Thoracic aorta endothelial cell (primary cell): ENCODE results near the gene KRTAP4-16. TPM values are rescaled to one million over a fixed set of nuclear protein-coding genes. Genes with fewer than 3 reads are reported as not detected.

ENCODE experiments used
- total RNA-seq: library from RNA; depleted of rRNA; stranded (reverse); fragments of >200 nt; gene quantifications from 2 replicates; pipeline ENCODE4 v1.2.3, GENCODE V29; 2012

KRTAP4-16 gene
- not detected in 2 replicates for total RNA-seq

DNA sequence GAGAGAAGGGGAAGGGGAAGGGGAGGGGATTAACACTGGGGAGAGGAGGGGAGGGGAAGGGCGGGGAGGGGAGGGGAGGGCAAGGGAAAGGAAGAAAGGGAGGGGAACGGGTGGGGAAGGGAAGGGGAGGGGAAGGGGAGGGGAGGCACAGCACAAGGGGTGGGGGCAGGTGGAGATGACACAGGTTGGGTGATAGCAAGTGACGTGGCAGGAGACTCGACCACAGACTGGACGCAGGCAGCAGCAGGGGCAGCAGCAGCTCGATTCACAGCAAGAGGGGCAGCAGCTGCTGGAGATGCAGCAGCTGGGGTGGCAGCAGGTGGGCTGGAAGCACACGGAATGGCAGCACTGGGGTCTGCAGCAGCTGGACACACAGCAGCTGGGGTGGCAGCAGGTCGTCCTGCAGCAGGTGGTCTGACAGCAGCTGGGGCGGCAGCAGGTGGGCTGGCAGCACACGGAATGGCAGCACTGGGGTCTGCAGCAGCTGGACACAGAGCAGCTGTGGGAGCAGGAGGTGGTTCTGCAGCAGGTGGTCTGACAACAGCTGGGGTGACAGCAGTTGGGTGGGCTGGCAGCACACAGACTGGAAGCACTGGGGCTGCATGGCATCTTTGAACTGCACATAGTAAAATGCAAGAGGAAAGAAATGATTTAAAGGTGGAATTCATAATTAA lies at the start of gene KRTAP4-16:
TSS of gene KRTAP4-16 (minus strand) at position 624 of the 674 bp plus-strand sequence. CDS start at position 624, 0 bp downstream.

DNA sequence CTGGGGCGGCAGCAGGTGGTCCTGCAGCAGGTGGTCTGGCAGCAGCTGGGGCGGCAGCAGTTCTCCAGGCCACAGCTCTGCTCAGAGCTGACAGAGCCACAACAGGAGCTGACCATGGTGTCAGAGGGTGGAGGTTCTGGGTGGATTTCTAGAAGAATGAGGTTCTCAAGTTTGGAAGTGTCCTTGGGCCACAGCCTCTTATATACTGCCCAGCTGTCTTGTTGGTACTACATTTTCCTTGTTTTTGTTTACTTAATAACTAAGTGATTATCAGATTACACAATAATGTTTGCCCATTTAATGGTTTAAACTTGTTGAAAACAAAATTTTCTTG lies 47.6 kb upstream of the KRTAP4-16 start, which contains the start of gene KRTAP4-5:
TSS of gene KRTAP4-5 (minus strand) at position 174 of the 334 bp plus-strand sequence. CDS start at position 116, 58 bp downstream.

DNA sequence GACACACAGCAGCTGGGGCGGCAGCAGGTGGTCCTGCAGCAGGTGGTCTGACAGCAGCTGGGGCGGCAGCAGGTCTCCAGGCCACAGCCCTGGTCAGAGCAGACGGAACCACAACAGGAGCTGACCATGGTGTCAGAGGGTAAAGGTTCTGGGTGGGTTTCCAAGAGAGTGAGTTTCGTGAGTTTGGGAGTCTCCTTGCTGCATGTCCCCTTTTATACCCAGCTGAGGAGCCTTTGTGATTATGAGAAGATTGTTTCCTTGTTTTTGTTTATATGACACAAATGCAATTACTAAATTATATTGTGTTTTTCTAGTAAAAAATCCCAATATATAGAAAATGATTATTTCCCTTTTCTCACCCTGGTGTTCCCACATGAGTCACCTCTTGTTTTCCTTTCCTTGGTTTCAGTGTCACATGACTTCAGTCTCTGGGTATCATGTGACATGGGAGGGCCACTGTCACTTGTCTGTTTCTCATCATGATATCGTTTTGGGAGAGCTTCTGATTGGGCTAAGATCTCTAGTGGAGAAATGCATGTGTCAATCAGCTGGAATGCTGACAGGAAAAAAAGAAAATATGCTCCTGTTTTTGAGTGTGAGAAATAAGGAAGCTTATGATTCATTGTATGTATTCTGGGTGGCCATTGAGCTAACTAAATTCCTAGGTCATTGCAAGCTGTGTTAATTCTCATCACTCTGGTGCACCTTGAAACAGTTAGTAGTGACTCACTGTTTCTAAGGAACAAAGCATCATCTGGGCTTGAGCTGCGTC lies 38.5 kb upstream of the KRTAP4-16 start, which contains the start of gene KRTAP4-6:
TSS of gene KRTAP4-6 (minus strand) at position 185 of the 772 bp plus-strand sequence. CDS start at position 128, 57 bp downstream.

DNA sequence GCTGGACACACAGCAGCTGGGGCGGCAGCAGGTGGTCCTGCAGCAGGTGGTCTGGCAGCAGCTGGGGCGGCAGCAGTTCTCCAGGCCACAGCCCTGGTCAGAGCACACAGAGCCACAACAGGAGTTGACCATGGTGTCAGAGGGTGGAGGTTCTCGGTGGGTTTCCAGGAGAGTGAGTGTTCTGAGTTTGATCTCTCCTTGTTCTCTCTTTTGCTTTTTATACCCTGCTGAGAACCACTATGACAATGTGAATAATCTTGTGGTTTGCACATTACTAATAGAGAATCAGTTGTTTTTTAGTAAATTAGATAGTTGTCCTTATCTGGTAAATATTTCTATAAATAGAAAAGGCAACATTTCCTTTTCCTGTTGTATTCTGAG lies 22.0 kb upstream of the KRTAP4-16 start, which contains the start of gene KRTAP4-12:
TSS of gene KRTAP4-12 (minus strand) at position 192 of the 381 bp plus-strand sequence. CDS start at position 132, 60 bp downstream.

DNA sequence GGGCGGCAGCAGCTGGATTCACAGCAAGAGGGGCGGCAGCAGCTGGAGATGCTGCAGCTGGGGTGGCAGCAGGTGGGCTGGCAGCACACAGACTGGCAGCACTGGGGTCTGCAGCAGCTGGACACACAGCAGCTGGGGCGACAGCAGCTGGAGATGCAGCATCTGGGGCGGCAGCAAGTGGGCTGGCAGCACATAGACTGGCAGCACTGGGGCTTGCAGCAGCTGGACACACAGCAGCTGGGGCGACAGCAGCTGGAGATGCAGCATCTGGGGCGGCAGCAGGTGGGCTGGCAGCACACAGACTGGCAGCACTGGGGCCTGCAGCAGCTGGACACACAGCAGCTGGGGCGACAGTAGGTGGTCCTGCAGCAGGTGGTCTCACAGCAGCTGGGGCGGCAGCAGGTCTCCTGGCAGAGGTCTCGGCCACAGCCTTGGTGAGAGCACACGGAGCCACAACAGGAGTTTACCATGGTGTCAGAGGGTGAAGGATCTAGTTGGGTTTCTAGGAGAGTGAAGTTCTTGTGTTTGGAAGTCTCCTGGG lies 15.9 kb upstream of the KRTAP4-16 start, which contains the start of gene KRTAP4-11:
TSS of gene KRTAP4-11 (minus strand) at position 528 of the 541 bp plus-strand sequence. CDS start at position 470, 58 bp downstream.

DNA sequence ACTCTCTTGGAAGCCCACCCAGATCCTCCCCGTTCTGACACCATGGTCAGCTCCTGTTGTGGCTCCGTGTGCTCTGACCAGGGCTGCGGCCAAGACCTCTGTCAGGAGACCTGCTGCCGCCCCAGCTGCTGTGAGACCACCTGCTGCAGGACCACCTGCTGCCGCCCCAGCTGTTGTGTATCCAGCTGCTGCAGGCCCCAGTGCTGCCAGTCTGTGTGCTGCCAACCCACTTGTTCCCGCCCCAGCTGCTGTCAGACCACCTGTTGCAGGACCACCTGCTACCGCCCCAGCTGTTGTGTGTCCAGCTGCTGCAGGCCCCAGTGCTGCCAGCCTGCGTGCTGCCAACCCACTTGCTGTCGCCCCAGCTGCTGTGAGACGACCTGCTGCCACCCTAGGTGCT lies 3.3 kb upstream of the KRTAP4-16 start, which contains the start of gene KRTAP4-9:
TSS of gene KRTAP4-9 (plus strand) at position 43 of the 400 bp plus-strand sequence. CDS start at position 43, 0 bp downstream.

DNA sequence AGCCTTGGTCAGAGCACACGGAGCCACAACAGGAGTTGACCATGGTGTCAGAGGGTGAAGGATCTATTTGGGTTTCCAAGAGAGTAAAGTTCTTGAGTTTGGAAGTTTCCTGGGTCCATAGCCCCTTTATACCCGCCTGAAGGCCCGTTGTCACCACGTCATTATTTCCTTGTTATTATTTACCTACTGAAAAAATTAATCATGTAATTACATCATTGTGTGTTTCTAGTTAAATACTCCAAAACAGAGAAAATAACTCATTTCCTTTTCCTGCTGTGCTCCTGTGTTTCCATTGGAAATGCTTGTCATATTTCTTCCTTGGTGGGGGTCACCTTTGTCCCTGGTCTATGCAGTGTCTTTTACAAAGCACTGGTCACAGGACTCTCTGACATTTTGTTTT lies 4.0 kb downstream of the KRTAP4-16 start, which contains the start of gene KRTAP4-8:
TSS of gene KRTAP4-8 (minus strand) at position 101 of the 400 bp plus-strand sequence. CDS start at position 43, 58 bp downstream.

DNA sequence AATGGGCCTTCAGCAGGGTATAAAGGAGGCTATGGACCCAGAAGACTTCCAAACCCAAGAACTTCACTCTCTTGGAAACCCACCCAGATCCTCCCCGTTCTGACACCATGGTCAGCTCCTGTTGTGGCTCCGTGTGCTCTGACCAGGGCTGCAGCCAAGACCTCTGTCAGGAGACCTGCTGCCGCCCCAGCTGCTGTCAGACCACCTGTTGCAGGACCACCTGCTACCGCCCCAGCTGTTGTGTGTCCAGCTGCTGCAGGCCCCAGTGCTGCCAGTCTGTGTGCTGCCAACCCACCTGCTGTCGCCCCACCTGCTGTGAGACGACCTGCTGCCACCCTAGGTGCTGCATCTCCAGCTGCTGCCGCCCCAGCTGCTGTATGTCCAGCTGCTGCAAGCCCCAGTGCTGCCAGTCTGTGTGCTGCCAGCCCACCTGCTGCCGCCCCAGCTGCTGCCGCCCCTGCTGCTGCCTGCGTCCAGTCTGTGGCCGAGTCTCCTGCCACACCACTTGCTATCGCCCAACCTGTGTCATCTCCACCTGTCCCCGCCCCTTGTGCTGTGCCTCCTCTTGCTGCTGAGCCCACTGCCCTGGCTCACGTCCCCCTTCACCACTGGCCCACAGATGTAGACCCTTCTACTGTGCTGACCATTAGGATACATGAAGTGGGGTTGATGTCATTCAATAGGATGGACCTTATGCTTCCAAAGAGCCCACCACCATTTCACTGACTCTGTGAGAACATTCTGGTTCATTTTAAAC lies 17.7 kb downstream of the KRTAP4-16 start, which contains the start of gene KRTAP4-7:
TSS of gene KRTAP4-7 (plus strand) at position 51 of the 757 bp plus-strand sequence. CDS start at position 108, 57 bp downstream.

DNA sequence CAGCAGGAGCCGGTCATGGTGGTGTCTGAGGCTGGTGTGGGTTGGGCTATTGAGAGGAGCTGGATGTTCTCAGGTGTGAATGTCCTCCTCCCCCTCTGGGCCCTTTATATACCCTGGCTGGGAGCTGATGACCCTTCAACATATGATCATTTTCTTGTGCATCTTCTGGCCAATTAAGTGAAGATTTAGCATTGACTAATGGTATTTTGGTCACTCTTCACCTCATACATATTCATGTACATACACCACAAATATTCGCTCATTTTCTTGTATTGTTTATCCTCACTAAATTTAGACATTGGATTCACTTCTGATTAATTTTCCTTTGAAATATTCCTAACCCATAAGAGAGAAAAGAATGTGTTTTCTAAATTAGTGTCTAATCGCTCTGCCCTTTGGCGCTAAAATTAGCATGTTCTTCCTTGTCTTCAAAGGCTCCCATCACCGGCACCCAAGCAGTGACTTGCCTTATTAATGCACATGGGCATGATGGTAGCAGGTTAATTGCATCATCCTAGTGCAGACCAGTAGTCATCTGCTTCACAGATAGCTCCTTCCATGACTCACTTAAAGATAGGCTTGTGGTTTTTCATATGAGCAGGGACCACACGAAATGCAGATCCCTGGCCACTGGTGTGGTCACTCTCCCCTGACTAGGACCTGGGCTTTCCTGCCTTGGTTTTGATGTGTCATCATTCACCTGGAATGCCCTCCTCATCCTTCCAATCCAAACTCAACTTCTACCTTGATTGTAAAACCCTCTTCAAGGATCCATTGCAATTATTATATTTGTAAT lies 36.0 kb downstream of the KRTAP4-16 start, which contains the start of gene KRTAP2-4:
TSS of gene KRTAP2-4 (minus strand) at position 51 of the 796 bp plus-strand sequence. CDS start at position 17, 34 bp downstream.

DNA sequence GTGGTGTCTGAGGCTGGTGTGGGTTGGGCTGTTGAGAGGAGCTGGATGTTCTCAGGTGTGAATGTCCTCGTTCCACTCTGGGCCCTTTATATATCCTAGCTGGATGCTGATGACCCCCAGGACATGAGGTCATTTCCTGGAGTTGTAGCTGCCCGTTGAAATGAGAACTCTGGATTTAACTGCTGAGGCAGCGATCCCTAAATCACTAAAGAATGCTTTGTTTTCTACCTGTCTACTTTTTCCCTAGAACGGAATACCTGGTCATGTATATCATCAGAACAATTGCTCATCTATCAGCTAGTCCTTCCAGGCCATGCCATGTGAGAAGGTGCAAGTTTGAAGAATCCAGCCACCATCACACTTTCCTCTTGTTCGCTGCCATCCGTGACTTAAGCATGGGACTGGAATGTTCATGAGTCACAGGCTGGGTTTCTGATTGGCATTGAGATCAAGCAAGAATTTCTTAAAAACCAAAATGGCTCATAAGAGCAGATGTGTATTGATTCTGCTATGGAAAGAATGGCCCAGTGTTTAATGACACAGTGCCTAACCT lies 41.9 kb downstream of the KRTAP4-16 start, which contains the start of gene KRTAP2-3:
TSS of gene KRTAP2-3 (minus strand) at position 63 of the 553 bp plus-strand sequence. CDS start 64 bp downstream, outside the sequence.

DNA sequence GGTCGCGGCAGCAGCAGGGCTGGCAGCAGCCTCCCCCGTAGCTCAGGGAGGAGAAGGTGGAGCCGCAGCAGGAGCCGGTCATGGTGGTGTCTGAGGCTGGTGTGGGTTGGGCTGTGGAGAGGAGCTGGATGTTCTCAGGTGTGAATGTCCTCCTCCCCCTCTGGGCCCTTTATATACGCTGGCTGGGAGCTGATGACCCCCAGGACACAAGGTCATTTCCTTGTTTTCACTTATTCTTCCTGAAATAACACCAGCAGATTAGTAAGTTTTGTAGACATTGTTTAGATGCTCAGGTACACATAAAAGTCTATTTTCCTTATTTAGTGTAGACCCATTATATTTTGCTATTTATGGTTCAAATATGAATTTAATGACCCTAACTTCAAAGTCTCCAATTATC lies 46.9 kb downstream of the KRTAP4-16 start, which contains the start of gene KRTAP2-2:
TSS of gene KRTAP2-2 (minus strand) at position 101 of the 400 bp plus-strand sequence. CDS start at position 82, 19 bp downstream.

Other genes starting within 250 kb of the KRTAP4-16 start
- gene KRT12, start 235.0 kb downstream of the KRTAP4-16 start, total RNA-seq, result not detected in 2 replicates
- gene KRT20, start 217.0 kb downstream of the KRTAP4-16 start, total RNA-seq, result not detected in 2 replicates
- gene KRT23, start 164.6 kb downstream of the KRTAP4-16 start, total RNA-seq, result not detected in 2 replicates
- gene KRT39, start 135.3 kb downstream of the KRTAP4-16 start, total RNA-seq, result not detected in 2 replicates
- gene KRT40, start 117.9 kb downstream of the KRTAP4-16 start, total RNA-seq, result not detected in 2 replicates
- gene KRTAP3-3, start 108.0 kb downstream of the KRTAP4-16 start, total RNA-seq, result not detected in 2 replicates
- not detected in 2 replicates for gene KRTAP3-2, start 102.3 kb downstream of the KRTAP4-16 start, total RNA-seq
- not detected in 2 replicates for gene KRTAP3-1, start 93.1 kb downstream of the KRTAP4-16 start, total RNA-seq
- gene KRTAP1-5, start 75.0 kb downstream of the KRTAP4-16 start, total RNA-seq, result not detected in 2 replicates
- gene KRTAP1-4, start 72.0 kb downstream of the KRTAP4-16 start, total RNA-seq, result not detected in 2 replicates
- not detected in 2 replicates for gene KRTAP1-3, start 67.3 kb downstream of the KRTAP4-16 start, total RNA-seq
- not detected in 2 replicates for gene KRTAP1-1, start 60.8 kb downstream of the KRTAP4-16 start, total RNA-seq
- gene KRTAP2-1, start 54.9 kb downstream of the KRTAP4-16 start, total RNA-seq, result not detected in 2 replicates
- gene KRTAP2-2, start 47.0 kb downstream of the KRTAP4-16 start, total RNA-seq, result not detected in 2 replicates
- not detected in 2 replicates for gene KRTAP2-3, start 42.1 kb downstream of the KRTAP4-16 start, total RNA-seq
- gene KRTAP2-4, start 36.3 kb downstream of the KRTAP4-16 start, total RNA-seq, result not detected in 2 replicates
- gene KRTAP4-7, start 18.1 kb downstream of the KRTAP4-16 start, total RNA-seq, result not detected in 2 replicates
- gene KRTAP4-8, start 4.1 kb downstream of the KRTAP4-16 start, total RNA-seq, result not detected in 2 replicates
- gene KRTAP4-9, start 3.2 kb upstream of the KRTAP4-16 start, total RNA-seq, result not detected in 2 replicates
- gene KRTAP4-11, start 16.2 kb upstream of the KRTAP4-16 start, total RNA-seq, result not detected in 2 replicates
- gene KRTAP4-12, start 22.0 kb upstream of the KRTAP4-16 start, total RNA-seq, result not detected in 2 replicates
- gene KRTAP4-6, start 38.3 kb upstream of the KRTAP4-16 start, total RNA-seq, result not detected in 2 replicates
- not detected in 2 replicates for gene KRTAP4-5, start 47.6 kb upstream of the KRTAP4-16 start, total RNA-seq
- gene KRTAP4-4, start 58.5 kb upstream of the KRTAP4-16 start, total RNA-seq, result not detected in 2 replicates
- gene KRTAP4-3, start 66.0 kb upstream of the KRTAP4-16 start, total RNA-seq, result not detected in 2 replicates
- gene KRTAP4-2, start 76.0 kb upstream of the KRTAP4-16 start, total RNA-seq, result not detected in 2 replicates
- gene KRTAP4-1, start 82.7 kb upstream of the KRTAP4-16 start, total RNA-seq, result not detected in 2 replicates
- not detected in 2 replicates for gene KRTAP9-1, start 87.7 kb upstream of the KRTAP4-16 start, total RNA-seq
- gene KRTAP9-2, start 124.4 kb upstream of the KRTAP4-16 start, total RNA-seq, result not detected in 2 replicates
- not detected in 2 replicates for gene KRTAP9-3, start 130.2 kb upstream of the KRTAP4-16 start, total RNA-seq
- not detected in 2 replicates for gene KRTAP9-8, start 135.8 kb upstream of the KRTAP4-16 start, total RNA-seq
- not detected in 2 replicates for gene KRTAP9-4, start 147.5 kb upstream of the KRTAP4-16 start, total RNA-seq
- gene KRTAP9-9, start 153.2 kb upstream of the KRTAP4-16 start, total RNA-seq, result not detected in 2 replicates
- gene KRTAP9-6, start 163.2 kb upstream of the KRTAP4-16 start, total RNA-seq, result not detected in 2 replicates
- not detected in 2 replicates for gene KRTAP9-7, start 173.5 kb upstream of the KRTAP4-16 start, total RNA-seq
- not detected in 2 replicates for gene KRTAP29-1, start 200.6 kb upstream of the KRTAP4-16 start, total RNA-seq
- gene KRTAP16-1, start 207.1 kb upstream of the KRTAP4-16 start, total RNA-seq, result not detected in 2 replicates
- gene KRTAP17-1, start 213.5 kb upstream of the KRTAP4-16 start, total RNA-seq, result not detected in 2 replicates
- gene KRT33A, start 248.6 kb upstream of the KRTAP4-16 start, total RNA-seq, result not detected in 2 replicates